ENCODE results near the gene SLC37A3. TPM values are rescaled to one million over a fixed set of nuclear protein-coding genes. Genes with fewer than 3 reads are reported as not detected.

Gene SLC37A3
- total RNA-seq, 2 donors from 2014 or later: 37.4 to 55.7 TPM

GRCh38 chr7:140317999-140318398 is 80.3 kb downstream of the SLC37A3 start:
- H3K36me3 ChIP-seq (replicated peaks in 1 of 2; ENCODE audit: insufficient read depth in 1 of 2, low read depth in 2 of 2): no peaks in the 10 kb centered on the region
- H3K27me3 ChIP-seq: no peaks in the 10 kb centered on the region
- intact Hi-C loops (cut with DNase I): no loop called here
- WGBS, 2 donors: 91 to 92% methylated on average over 7 of the region's 7 CpGs
- H3K4me1 ChIP-seq: peaks cover 23% of the 10 kb centered on the region
- no peaks in the 10 kb centered on the region for H3K9me3 ChIP-seq
- no peak overlapping the region for H3K4me3 ChIP-seq
- TF ChIP-seq POLR2A (IDR thresholded peaks at IDR 0.05) (no peak), CTCF (IDR thresholded peaks at IDR 0.05) (no peak)
- no peak overlapping the region for H3K27ac ChIP-seq
- no peak for DNase-seq
- no peak for ATAC-seq

DNA sequence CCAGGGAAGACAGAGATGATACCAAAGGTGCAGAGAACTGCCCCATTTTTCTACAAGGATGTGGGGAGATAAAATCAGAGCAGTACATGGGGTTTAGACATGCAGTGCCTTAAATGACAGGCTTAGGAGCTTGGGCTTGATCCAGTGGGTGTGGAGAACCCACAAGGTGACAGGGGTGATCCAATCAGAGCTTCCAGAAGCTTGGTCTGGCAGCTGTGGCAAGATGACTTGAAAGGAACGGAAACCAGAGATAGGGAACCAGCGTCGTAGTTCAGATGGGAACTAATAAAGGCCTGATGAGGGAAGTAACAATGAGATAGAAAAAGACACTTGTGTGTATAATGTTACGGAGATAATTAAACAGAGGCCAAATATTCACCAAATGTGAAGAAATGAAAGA is 80.7 kb downstream of the SLC37A3 start:
- H3K36me3 ChIP-seq (replicated peaks in 1 of 2; ENCODE audit: insufficient read depth in 1 of 2, low read depth in 2 of 2): no peaks in the 10 kb centered on the region
- DNase-seq (peak in 1 of 4 donors; percentile 45), ATAC-seq (no peak)
- no peak overlapping the region for H3K27ac ChIP-seq
- 67 to 93% methylated on average over 4 of the region's 4 CpGs for WGBS, 2 donors
- peaks cover 20% of the 10 kb centered on the region for H3K4me1 ChIP-seq
- intact Hi-C loops (cut with DNase I): no loop called here
- TF ChIP-seq CTCF (IDR thresholded peaks at IDR 0.05) (no peak), POLR2A (IDR thresholded peaks at IDR 0.05) (no peak)
- H3K9me3 ChIP-seq: no peaks in the 10 kb centered on the region
- no peak overlapping the region for H3K4me3 ChIP-seq
- no peaks in the 10 kb centered on the region for H3K27me3 ChIP-seq

- Histone ChIP-seq H3K27ac (peak overlapping the region in 3 of 4 donors; percentile 31 to 53 (median 47)), H3K4me3 (no peak overlapping the region), H3K9me3 (no peaks in the 10 kb centered on the region), H3K27me3 (no peaks in the 10 kb centered on the region), H3K36me3 (replicated peaks in 1 of 2; ENCODE audit: insufficient read depth in 1 of 2, low read depth in 2 of 2) (no peaks in the 10 kb centered on the region), H3K4me1 (peaks cover 16% of the 10 kb centered on the region)
- DNase-seq (peak; percentile 50 to 86 (median 76)), ATAC-seq (peak; percentile 86)
- intact Hi-C loops (cut with DNase I): no loop called here
- TF ChIP-seq CTCF (IDR thresholded peaks at IDR 0.05): no peak
- TF ChIP-seq POLR2A (IDR thresholded peaks at IDR 0.05): no peak
- WGBS, 2 donors: 16 to 37% methylated on average over 3 to 7 of the region's 7 CpGs
These were observed 82.1 kb downstream of the SLC37A3 start for GRCh38 chr7:140316165-140316661.

GRCh38 chr7:140315498-140316164 is 82.7 kb downstream of the SLC37A3 start:
- DNase-seq: no peak
- no peak for TF ChIP-seq CTCF (IDR thresholded peaks at IDR 0.05)
- no peak for TF ChIP-seq POLR2A (IDR thresholded peaks at IDR 0.05)
- H3K4me1 ChIP-seq: peaks cover 16% of the 10 kb centered on the region
- intact Hi-C loops (cut with DNase I): no loop called here
- no peaks in the 10 kb centered on the region for H3K27me3 ChIP-seq
- H3K27ac ChIP-seq: peak overlapping the region in 2 of 4 donors; percentile 47 to 53
- 50 to 56% methylated on average over 14 to 15 of the region's 15 CpGs for WGBS, 2 donors
- no peaks in the 10 kb centered on the region for H3K9me3 ChIP-seq
- H3K36me3 ChIP-seq (replicated peaks in 1 of 2; ENCODE audit: insufficient read depth in 1 of 2, low read depth in 2 of 2): no peaks in the 10 kb centered on the region
- H3K4me3 ChIP-seq: no peak overlapping the region
- ATAC-seq: no peak
